Measurements from ENCODE around the gene LIMS1. TPM values are rescaled to one million over a fixed set of nuclear protein-coding genes. Genes with fewer than 3 reads are reported as not detected.

Gene LIMS1
- total RNA-seq, 1 donor from 2014 or later, result 33.3 TPM

DNA sequence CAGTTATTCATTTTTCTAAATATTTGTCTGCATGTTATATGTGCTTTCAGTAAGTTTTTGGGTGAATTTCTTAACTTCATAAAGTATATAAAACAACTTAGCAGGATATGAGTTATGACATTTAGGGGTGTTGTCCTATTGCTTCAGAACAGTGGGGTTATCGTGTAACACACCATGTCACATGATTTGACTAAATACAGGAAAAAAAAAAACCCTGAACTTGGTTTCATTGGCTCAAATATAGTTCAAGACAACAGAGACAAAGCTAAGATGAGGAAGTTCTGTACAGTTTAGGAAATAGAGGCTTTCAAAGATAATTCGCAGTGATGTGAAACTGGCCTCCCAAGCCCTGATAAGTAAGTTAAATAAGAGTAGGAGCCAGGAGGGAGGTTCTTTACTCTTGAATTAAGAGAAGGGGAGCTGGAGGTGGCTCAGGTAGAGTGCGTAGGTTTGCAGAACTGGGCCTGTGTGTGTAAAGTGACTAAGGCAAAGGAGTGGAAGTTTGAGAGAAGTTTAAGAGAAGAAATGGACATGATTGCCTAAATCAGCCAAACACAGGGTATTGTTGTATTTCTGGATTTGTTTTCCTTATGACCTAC lies 53.9 kb downstream of the LIMS1 start:
- Mint-ChIP-seq H3K27ac (peak overlapping the region; percentile 85), H3K9me3 (no peaks in the 10 kb centered on the region), H3K4me1 (peaks cover 69% of the 10 kb centered on the region), H3K36me3 (ENCODE audit: low read depth) (no peaks in the 10 kb centered on the region), H3K4me3 (peak overlapping the region; percentile 72), H3K27me3 (no peaks in the 10 kb centered on the region)
- POLR2A ChIA-PET, result interaction anchor here (0.8 to 1.2 kb wide), 3 partner anchors 24 to 54 kb away, joined by 4 to 10 read pairs (median 5); partner anchors contain the start of gene LIMS1
- CTCF ChIA-PET, result interaction anchor here (1.2 to 2.1 kb wide), 2 partner anchors 13 to 48 kb away, joined by 3 to 9 read pairs; no protein-coding TSS in a partner anchor
- TF ChIP-seq, protein P1, sequence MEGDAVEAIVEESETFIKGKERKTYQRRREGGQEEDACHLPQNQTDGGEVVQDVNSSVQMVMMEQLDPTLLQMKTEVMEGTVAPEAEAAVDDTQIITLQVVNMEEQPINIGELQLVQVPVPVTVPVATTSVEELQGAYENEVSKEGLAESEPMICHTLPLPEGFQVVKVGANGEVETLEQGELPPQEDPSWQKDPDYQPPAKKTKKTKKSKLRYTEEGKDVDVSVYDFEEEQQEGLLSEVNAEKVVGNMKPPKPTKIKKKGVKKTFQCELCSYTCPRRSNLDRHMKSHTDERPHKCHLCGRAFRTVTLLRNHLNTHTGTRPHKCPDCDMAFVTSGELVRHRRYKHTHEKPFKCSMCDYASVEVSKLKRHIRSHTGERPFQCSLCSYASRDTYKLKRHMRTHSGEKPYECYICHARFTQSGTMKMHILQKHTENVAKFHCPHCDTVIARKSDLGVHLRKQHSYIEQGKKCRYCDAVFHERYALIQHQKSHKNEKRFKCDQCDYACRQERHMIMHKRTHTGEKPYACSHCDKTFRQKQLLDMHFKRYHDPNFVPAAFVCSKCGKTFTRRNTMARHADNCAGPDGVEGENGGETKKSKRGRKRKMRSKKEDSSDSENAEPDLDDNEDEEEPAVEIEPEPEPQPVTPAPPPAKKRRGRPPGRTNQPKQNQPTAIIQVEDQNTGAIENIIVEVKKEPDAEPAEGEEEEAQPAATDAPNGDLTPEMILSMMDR (IDR thresholded peaks at IDR 0.05), result no peak
- no peak for DNase-seq
- intact Hi-C loops (cut with micrococcal nuclease), result loop anchor here (10.0 kb wide), 1 partner anchor 1953 kb away; no protein-coding TSS in a partner anchor
- ATAC-seq (ENCODE audit: low read depth), result peak; percentile 32

DNA sequence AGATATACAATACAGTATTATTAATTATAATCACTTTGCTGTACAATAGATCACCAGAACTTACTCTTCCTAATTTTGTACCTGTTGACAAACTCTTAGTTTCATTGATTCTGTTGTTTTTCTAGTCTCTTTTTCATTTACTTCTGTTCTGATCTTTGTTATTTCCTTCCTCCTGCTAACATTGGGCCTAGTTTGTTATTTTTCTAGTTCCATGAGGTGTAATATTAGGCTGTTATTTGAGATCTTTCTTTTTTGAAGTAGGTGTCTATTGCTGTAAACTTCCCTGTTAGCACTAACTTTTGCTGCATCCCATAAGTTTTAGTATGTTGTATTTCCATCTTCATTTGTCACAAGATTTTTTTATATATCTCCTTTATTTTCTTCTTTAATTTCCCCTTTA lies 55.1 kb downstream of the LIMS1 start:
- ChIA-PET POLR2A (no interaction called here), CTCF (interaction anchor here (1.2 to 2.1 kb wide), 2 partner anchors 14 to 47 kb away, joined by 3 to 9 read pairs; no protein-coding TSS in a partner anchor)
- Mint-ChIP-seq H3K9me3 (no peaks in the 10 kb centered on the region), H3K4me3 (no peak overlapping the region), H3K36me3 (ENCODE audit: low read depth) (no peaks in the 10 kb centered on the region), H3K27me3 (no peaks in the 10 kb centered on the region), H3K4me1 (peaks cover 73% of the 10 kb centered on the region), H3K27ac (peak overlapping the region; percentile 77)
- TF ChIP-seq, protein P1 (IDR thresholded peaks at IDR 0.05), result no peak
- DNase-seq, result no peak
- ATAC-seq (ENCODE audit: low read depth), result no peak
- intact Hi-C loops (cut with micrococcal nuclease), result loop anchor here (10.0 kb wide), 1 partner anchor 1955 kb away; no protein-coding TSS in a partner anchor

DNA sequence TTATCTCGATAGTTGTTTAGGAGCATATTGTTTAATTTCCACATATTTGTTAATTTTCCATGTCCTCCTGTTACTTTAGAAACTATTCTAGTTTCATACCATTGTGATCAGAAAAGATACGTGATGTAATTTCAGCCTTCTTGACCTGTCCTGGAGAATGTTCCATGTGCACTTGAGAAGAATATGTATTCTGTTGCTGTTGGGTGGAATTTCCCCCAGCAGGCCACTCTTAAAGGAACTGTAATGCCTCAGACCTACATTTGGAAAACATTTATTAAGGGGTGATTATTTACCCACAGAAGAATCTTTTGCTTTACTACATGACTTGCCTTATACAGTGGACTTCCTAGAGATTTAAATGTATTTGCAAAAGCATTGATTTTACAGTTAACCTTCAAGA lies 55.5 kb downstream of the LIMS1 start:
- no peak for ATAC-seq (ENCODE audit: low read depth)
- Mint-ChIP-seq H3K27me3 (no peaks in the 10 kb centered on the region), H3K36me3 (ENCODE audit: low read depth) (no peaks in the 10 kb centered on the region), H3K4me1 (peaks cover 73% of the 10 kb centered on the region), H3K27ac (peak overlapping the region; percentile 77), H3K4me3 (no peak overlapping the region), H3K9me3 (no peaks in the 10 kb centered on the region)
- no peak for DNase-seq
- POLR2A ChIA-PET, result no interaction called here
- TF ChIP-seq, protein P1 (IDR thresholded peaks at IDR 0.05), result no peak
- CTCF ChIA-PET, result no interaction called here
- intact Hi-C loops (cut with micrococcal nuclease), result loop anchor here (5.0 to 10.0 kb wide), 4 partner anchors 48 to 1955 kb away; partner anchors contain the start of gene RANBP2

DNA sequence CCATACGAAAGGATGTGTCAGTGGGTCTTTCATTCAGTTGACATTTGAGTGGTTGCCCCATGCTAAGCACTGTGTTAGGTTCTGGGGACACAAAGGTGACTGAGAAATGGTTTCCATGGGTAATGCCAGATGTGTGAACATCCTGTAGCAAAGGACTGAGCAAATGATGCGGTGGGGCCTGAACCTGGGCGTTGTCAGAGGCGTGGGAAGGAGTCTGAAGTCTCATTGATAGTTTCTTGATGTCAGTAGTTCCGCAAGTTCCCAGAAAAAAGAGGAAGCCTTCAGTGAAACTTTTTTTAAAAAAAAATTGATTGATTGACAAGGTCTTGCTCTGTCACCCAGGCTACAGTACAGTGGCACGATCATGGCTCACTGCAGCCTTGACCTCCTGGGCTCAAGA lies 56.9 kb downstream of the LIMS1 start:
- POLR2A ChIA-PET, result no interaction called here
- no peaks in the 10 kb centered on the region for H3K9me3 Mint-ChIP-seq
- ATAC-seq (ENCODE audit: low read depth), result peak; percentile 59
- no peak for DNase-seq
- H3K4me3 Mint-ChIP-seq, result no peak overlapping the region
- H3K27me3 Mint-ChIP-seq, result no peaks in the 10 kb centered on the region
- intact Hi-C loops (cut with micrococcal nuclease), result loop anchor here (1.0 to 5.0 kb wide), 4 partner anchors 21 to 186 kb away; partner anchors contain the start of gene RANBP2
- CTCF ChIA-PET, result no interaction called here
- H3K27ac Mint-ChIP-seq, result peak overlapping the region; percentile 77
- TF ChIP-seq, protein P1 (IDR thresholded peaks at IDR 0.05), result no peak
- no peaks in the 10 kb centered on the region for H3K36me3 Mint-ChIP-seq (ENCODE audit: low read depth)
- peaks cover 82% of the 10 kb centered on the region for H3K4me1 Mint-ChIP-seq

DNA sequence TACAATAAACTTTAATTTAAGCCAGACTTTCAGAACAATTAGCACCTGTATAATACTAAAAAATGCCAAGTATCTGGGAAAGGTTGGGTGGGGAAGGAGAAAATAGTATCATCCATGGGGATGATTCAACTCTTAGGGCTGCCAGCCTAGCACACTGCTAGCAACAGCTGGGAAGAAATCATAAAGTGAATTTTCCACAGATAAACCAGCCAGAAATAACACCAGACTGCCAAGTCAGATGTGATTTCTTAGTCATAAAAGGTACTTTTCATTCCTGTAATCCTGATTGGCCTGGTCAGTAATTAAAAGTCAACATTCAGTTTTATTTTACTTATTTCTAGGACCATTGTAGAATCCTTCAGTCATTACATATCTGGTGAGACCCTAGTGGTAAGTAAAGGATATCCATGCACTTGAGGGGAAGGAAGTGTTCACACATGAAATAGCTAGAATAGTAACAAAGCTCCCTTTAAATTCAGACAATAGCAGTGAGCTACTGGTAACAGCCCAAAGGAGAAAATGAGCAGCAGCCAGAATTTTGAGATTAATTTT lies 59.4 kb downstream of the LIMS1 start:
- Mint-ChIP-seq H3K9me3 (no peaks in the 10 kb centered on the region), H3K4me1 (peaks cover 83% of the 10 kb centered on the region), H3K36me3 (ENCODE audit: low read depth) (no peaks in the 10 kb centered on the region), H3K27me3 (no peaks in the 10 kb centered on the region), H3K27ac (peak overlapping the region; percentile 83), H3K4me3 (no peak overlapping the region)
- DNase-seq (no peak), ATAC-seq (ENCODE audit: low read depth) (peak; percentile 4)
- ChIA-PET CTCF (interaction anchor here (1.9 to 4.0 kb wide), 2 partner anchors 9 to 43 kb away, joined by 14 to 29 read pairs; no protein-coding TSS in a partner anchor), POLR2A (interaction anchor here (0.6 to 2.1 kb wide), 7 partner anchors 10 to 62 kb away, joined by 3 to 9 read pairs (median 5); no protein-coding TSS in a partner anchor)
- intact Hi-C loops (cut with micrococcal nuclease), result loop anchor here (5.0 kb wide), 3 partner anchors 44 to 184 kb away; partner anchors contain the start of gene RANBP2
- TF ChIP-seq, protein P1 (IDR thresholded peaks at IDR 0.05), result no peak
